A673 (cell line): ENCODE data around the gene RPS18.

Experiments
- CTCF ChIP-seq: fragments of 300-800, 200-600 bp; sonication (generic); conservative IDR thresholded peaks from 2 replicates; pipeline ENCODE4 v1.5.1; 2017; ENCODE audit warnings: low read depth, mild to moderate bottlenecking, antibody characterized with exemption, low read length, moderate library complexity, mixed read lengths
- EZH2 ChIP-seq: fragments of 200-600 bp; sonication (generic); IDR thresholded peaks from 2 replicates; pipeline ENCODE4 v1.6.1; 2017; ENCODE audit warnings: borderline replicate concordance, low read depth, mild to moderate bottlenecking, mixed read lengths, antibody characterized with exemption, low read length; ENCODE audit not compliant: poor library complexity, severe bottlenecking

GRCh38 chr6:33315793-33316602, 44.1 kb downstream of the RPS18 start:
- no peak for TF ChIP-seq CTCF
- no peak for TF ChIP-seq EZH2
